Measurements from ENCODE around the gene BACH1.
"Not testable (repeated sequence)": the region's sequence is repeated elsewhere in the genome, so short reads cannot be mapped to it uniquely, and the experiment has no call there.

The BACH1 gene

DNA sequence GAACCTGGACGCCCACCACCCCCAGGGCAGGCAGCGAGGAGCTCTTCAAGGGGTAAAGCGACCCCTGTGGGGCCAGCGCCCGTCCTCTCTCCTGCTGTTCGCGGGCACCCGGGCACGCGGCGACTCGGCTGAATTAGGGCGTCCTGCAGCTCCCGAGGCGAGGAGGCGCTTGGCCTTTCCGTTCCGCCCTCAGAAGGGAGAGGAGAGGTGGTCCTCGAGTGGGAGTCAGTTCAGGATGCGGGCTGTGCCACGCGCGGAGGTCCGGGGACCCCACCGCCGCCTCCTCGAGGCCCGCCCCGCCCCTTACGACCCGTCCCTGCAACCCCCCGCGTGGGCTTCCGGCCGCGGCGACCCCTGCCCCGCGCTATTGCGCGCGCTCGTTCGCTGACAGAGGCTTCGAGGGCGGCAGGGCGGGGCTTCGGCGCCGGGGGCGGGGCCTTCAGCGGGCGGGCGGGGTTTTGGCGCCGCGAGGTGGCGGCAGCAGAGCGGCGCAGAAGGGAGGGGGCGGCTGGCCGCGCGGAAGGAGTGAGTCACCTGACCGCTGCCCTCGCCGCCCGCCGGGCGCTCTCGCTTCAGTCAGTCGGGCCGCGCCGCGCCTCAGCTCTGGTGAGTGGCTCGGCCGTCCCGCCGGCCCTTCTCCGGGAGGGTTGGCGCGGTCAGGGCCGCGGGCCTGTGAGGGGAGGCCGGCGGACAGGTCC, at the start of gene BACH1:
BACH1 (plus strand) TSS at position 575 of the 698 bp plus-strand sequence. CDS start 22,359 bp downstream, outside the sequence.
- DNase-seq (ENCODE audit: low read depth in 2 of 2, low spot score in 1 of 2): peak; percentile 70 to 78

DNA sequence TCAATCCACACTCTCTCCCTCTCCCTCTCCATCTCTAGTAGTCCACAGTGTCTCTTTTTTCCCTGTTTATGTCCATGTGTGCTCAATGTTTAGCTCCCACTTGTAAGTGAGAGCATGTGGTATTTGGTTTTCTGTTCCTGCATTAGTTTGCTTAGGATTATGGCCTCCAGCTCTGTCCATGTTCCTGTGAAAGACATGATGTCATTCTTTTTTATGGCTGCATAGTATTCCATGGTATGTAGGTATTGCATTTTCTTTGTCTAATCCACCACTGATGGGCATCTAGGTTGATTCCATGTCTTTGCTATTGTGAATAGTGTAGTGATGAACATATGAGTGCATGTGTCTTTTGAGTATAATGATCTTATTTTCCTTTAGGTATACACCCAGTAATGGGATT, 49.4 kb upstream of the BACH1 start:
- DNase-seq (ENCODE audit: low read depth in 2 of 2, low spot score in 1 of 2): not testable (repeated sequence)

DNA sequence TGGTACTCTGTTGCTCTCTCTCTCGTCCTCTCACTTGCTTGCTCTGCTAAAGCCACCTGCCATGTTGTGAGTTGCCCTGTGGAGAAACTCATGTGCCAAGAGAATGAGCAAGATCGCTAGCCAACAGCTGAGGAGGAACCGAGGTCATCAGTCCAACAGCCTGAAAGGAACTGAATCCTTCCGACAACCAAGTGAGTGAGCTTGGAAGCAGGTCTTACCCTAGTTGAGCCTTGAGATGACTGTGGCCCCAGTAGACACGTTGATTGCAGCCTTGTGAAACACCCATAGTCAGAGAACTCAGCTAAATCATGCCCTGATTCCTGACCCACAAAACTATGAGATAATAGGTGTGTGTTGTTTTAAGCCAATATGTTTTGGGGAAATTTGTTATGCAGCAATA, 48.1 kb upstream of the BACH1 start:
- DNase-seq (ENCODE audit: low read depth in 2 of 2, low spot score in 1 of 2): no peak

DNA sequence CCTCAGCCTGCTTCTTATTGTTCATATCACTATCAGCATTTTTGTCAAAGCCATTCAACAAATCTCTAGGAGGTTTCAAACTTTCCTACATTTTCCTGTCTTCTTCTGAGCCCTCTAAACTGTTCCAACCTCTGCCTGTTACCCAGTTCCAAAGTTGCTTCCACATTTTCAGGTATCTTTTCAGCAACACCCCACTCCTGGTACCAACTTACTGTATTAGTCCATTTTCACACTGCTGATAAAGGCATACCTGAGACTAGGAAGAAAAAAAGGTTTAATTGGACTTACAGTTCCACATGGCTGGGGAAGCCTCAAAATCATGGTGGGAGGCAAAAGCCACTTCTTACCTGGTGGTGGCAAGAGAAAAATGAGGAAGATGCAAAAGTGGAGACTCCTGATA, 44.9 kb upstream of the BACH1 start:
- DNase-seq (ENCODE audit: low read depth in 2 of 2, low spot score in 1 of 2): not testable (repeated sequence)

DNA sequence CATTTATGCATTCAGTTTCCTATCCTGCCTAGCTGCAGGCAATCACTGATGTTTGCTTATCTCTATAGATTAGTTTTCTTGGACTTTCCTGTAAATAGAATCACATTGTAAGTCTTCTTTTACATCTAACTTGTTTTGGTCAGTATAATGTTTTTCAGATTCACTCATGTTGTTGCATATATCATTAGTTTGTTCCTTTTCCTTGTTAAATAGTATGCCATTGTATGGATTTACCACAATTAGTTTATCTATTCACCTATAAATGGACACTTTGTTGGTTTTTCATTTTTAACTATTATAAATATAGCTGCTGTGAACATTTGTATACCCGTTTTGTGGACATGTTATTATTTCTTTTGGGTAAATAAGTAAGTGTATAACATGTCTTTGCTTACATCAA, 44.2 kb upstream of the BACH1 start:
- DNase-seq (ENCODE audit: low read depth in 2 of 2, low spot score in 1 of 2): no peak

DNA sequence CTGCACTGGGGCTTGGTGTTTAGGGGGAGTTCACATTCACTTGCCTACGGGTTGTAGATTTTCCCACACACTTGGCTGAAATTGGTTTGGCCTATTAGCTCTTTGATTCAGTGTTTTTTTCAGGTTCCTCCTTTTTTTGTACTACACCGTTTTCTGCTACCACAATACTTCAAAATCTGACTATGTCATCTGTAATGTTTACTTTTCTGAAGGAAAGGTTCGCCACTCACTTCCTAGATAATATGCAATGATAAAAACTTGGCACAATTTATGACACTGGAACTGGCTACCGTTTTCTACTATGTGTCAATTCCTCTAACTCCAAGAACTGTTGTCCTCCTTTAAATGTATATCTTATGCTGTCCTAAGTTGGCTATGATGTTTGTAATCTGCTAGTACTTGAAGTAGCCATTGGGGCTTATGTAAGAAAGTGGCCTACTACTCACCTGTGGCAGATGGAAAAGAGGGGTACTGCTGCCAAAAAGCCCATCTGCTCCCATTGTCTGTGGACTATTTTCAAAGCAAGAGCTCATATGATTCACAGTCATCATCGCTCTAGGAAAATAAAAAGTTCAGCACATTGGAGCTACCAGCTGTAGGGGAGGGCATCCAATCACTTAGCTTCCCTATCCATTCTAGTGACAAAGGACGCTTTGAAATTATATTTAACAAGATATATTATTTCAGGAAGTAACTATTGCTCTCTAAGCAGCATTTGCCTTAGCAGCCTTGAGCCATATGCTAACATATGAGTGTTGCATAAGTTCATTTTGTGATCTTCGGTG, 42.4 kb upstream of the BACH1 start:
- DNase-seq (ENCODE audit: low read depth in 2 of 2, low spot score in 1 of 2): no peak

DNA sequence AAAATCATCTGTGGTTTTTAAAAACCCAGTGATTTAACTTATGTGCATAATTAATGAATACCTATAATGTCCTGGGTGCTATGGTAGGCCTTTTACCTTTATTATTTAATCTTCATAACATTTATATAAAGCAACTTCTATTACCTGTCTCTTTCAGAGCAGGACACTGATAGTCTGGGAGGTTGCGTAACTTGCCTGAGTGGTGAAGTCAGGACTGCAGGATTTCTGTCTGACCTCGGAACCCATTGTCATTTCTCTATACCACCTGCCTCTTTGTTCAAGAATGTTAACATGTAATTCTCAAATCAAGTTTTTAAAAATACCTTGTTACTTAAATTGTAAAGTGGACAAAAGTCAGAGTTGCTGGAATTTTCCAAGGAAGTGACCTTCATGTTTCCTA, 41.0 kb upstream of the BACH1 start:
- no peak for DNase-seq (ENCODE audit: low read depth in 2 of 2, low spot score in 1 of 2)

DNA sequence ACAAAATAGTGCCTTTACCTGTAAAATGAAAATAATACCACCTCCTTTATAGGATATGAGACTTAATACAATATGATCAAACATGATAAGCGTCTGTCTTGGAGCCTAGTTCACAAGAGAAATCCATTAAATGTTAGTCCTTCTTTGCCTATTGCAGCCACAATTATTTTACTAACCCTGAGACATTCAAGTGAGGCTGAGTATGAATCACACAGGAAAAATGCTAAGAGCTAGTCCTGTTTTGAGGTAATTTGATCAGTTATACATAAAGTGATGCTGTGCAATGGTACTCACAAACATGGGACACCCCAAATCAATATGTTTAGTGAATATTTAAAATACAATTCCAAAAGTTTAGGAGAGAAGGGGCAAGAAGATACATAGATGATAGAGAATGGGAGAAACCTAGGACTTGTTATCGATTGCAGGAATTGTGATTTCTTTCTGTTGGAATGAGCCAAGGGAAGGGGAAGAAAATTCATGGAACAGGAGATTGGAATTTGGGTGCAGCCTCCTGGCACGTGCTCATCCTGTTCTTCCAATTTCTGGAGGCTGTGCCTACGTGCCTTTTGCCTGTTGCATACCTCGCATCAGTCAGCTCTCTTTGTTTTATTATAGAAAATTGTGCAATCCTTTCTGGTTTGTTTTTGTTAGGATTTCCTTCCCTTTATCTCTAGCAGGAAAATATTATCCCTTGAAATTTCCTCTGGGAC, 39.9 kb upstream of the BACH1 start:
- no peak for DNase-seq (ENCODE audit: low read depth in 2 of 2, low spot score in 1 of 2)

DNA sequence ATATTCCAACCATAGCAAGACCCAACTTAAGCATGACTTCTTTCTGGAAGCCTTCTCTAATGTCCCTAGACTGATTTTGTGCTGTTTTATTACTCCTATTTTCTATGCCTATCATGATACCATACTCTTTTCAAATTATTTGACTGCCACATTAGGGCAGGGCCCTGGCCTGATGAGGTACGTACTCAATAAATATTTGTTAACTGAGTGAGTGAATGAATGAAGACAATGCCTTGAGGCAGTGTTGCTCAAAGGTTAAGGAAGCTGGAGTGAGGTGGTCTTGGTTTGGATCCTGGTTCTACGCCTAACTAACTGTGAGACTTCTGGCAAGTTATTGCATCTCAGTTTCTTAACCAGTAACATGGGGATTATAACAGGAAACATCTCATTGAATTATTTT, 38.3 kb upstream of the BACH1 start:
- DNase-seq (ENCODE audit: low read depth in 2 of 2, low spot score in 1 of 2): no peak

DNA sequence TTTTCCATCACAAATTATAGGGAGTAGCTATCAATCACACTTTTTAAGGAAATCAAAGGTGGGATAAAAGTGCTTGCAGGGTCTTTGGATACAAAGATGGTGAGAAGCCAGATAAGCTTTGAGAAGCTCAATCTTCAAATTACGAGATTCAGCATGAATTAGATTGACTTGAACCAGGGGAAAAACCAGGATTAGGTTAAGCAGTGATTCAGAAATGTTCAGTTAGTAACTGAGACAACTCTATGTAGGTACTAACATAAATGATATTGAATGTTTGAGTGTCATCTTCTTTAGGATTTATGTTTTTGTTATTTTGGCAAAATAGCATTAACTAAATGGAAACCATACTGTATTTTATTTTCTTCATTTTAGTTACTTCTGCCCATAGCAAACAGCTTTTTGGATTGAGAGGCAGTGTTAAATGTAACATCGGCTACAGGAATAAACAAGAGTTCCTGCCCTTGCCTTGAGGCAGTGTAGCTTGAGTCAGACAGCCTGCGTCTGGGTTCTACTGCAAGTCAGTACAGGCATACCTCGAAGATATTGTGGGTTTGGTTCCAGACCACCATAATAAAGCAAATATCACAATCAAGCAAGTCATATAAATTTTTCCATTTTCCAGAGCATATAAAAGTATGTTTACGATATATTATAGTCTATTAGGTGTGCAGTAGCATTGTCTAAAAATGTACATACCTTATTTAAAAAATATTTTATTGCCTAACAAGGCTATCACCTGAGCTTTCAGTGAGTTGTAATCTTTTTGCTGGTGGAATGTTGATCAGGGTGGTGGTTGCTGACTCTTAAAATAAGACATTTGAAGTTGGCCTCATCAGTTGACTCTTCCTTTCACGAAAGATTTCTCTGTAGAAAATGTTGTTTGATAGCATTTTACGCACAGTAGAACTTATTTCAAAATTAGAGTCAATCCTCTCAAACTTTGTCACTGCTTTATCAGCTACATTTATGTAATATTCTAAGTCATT, 36.9 kb upstream of the BACH1 start:
- DNase-seq (ENCODE audit: low read depth in 2 of 2, low spot score in 1 of 2): no peak

DNA sequence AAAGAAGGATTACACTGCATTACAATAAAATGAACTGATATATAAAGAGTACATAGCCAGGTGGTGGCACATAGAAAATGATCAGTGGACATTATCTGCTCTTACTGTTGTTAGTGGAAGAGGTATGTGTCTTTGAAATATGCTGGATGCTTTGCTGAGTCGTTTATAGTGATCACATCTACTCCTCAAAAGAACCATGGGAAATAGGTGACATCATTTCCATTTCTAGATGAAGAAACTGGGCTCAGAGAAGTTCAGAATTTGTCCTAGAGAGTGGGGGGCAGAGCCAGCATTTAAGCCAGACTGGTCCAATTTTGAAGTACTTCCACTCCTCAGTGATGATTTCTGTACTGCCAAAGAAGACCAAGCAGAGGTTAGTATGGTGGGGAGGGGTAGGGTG, 34.0 kb upstream of the BACH1 start:
- DNase-seq (ENCODE audit: low read depth in 2 of 2, low spot score in 1 of 2): no peak

DNA sequence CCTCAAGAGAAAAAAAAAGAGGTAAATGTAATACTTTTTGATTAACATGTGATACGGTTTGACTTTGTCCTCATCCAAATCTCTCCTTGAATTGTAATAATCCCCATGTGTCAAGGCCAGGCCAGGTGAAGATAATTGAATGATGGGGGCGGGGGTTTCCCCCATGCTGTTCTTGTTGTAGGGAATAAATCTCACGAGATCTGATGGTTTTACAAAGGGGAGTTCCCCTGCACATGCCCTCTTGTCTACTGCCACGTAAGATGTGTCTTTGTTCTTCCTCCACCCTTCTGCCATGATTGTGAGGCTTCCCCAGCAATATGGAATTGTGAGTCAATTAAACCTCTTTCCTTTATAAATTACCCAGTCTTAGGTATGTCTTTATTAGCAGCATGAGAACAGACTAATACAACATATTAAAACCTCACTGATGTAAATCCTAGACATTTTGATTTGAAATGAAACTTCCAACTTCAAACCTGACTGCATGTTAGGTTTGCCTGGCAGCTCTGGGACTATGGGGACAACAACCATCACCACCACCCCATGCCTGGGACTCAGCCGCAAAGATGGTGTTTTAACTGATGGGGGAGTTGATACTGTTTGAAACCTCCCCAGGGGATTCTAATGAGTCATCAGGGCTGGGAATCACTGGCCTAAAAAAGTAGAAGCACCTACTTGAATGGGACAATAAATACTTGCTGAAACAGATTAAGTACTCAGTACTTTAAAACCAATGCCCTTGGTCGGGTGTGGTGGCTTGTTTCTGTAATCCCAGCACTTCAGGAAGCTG, 32.8 kb upstream of the BACH1 start:
- no peak for DNase-seq (ENCODE audit: low read depth in 2 of 2, low spot score in 1 of 2)

DNA sequence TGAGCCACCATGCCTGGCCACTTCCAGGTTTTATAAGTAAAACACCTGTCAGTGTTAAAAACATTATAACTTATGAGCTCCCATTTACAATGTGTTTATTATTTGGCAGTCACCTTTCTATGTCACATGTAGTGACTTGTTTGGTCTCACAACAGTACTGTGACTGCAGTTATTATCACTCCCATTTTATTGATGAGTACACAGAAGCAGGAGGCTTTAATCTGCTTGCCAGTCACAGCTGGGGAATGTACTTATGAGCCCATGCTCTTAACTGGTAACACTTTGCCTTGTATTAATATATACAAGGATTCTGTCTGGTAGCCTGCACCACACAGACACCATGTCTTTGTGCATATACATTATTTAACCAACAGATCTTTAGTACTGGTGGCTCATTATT, 31.1 kb upstream of the BACH1 start:
- DNase-seq (ENCODE audit: low read depth in 2 of 2, low spot score in 1 of 2): no peak

DNA sequence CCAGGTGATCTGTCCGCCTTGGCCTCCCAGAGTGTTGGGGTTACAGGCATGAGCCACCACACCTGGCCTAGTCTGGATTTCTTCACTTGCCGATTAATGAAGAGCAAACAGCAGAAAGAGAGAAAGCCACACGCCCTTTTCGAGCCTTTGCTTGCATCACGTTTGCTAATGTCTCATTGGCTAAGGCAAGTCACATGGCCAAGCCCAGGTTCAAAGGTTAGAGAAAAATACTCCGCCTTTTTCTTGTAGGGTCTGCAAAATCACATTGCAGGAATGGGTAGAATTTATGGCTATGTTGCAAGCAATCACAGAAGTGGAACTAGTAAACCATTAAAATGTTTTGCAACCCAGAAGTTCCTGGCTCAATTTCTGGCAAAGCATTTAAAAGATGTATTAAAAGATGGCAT, 26.8 kb upstream of the BACH1 start:
- no peak for DNase-seq (ENCODE audit: low read depth in 2 of 2, low spot score in 1 of 2)

DNA sequence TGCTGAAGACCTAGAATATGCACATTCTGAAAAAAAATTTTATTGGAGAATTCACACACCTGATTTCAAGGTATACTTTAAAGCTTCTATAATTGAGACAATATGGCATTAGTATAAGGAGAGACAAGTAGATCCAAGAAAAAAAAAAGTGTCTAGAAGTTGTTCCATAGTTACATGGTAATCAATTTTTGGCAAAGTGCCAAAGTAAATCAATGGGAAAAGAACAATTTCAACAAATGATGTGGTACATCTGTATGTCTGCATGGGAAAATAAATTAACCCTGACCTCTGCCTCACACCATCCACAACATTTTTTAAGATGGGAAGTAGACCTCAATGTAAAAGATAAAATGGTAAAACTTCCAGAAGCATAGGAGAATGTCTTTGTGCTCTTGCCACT, 21.3 kb upstream of the BACH1 start:
- no peak for DNase-seq (ENCODE audit: low read depth in 2 of 2, low spot score in 1 of 2)

DNA sequence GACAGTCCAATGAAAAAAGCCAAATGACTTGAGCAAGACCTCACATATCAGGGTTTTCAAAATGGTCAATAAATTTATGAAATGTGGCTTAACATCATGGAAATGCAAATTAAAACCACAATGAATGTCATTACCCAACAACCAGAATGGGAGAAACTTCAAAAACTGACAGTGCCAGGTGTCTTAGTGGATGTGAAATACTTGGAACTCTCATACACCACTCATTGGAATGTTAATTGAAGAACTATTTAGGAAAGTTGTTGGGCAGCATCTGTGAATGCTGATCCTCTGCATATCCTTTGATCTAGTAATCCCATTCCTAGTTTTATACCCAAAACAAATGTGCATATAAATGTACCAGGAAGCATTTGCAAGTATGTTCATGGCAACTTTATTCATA, 19.2 kb upstream of the BACH1 start:
- DNase-seq (ENCODE audit: low read depth in 2 of 2, low spot score in 1 of 2): no peak

DNA sequence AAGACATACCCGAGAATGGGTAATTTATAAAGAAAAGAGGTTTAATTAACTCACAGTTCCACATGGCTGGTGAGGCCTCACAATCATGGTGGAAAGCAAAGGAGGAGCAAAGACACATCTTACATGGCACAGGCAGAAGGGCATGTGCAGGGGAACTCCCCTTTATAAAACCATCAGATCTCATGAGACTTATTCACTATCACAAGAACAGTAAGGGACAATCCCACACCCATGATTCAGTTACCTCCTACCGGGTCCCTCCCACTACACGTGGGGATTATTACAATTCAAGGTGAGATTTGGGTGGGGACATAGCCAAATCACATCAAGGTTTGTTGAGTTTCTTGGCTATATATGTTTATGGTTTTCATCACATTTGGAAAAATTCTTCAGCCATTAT, 16.9 kb upstream of the BACH1 start:
- DNase-seq (ENCODE audit: low read depth in 2 of 2, low spot score in 1 of 2): not testable (repeated sequence)

DNA sequence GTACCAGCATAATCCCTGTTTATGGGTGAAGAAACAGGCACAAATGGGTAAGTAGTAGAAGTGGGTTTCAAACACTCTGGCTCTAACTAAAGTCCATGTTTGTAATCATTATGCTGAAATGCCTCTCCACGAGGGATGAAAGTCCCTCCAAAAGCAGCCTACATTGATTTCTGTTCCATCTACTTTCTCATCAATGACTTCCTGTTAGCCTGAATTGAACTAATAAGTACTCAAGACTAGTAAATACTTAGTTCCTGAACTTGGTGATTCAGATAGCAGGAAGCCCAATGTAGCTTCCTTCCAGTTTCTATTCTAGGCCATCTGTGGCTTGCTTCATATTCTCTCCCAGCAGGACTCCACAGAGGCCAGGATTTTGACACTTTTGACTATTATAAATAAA, 11.3 kb upstream of the BACH1 start:
- DNase-seq (ENCODE audit: low read depth in 2 of 2, low spot score in 1 of 2): no peak

DNA sequence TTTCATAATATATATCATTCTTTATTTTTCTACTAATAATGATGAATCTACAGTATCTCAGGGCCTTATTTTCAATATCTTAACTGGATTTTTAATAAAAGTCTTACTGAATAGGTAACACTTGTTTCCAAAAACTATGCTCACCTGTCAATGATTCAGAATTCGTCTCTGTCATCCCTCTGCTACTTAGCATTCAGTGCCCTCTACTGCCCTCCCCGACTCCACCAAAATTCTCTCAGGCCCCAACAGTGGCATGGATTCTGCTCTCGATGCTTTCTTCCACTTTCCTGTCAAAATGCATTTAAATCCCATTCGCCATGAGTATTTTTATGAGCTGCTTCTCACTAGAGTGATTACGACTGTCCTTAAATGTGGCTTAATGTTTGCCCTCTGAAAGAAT, 10.5 kb upstream of the BACH1 start:
- DNase-seq (ENCODE audit: low read depth in 2 of 2, low spot score in 1 of 2): no peak

DNA sequence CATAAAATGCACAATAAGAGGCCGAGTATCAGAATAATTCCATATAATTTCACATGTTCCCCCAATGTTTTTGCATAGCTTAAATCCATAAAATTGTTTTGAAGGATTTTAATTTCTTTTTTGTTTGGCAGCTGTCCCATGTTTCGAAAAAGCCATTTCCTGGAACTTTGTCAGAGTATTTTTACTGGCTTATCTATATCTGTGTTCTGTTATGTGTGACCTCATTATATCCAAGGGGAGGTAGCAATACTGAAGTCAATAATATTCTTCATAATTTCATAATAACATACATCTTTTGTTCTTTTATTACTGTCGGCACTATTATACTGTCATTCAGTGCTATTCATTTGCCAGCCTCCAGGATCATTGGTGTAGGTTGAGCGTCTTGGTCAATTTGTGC, 9.4 kb upstream of the BACH1 start:
- no peak for DNase-seq (ENCODE audit: low read depth in 2 of 2, low spot score in 1 of 2)
